Measurements from ENCODE around the gene PHACTR1. TPM values are rescaled to one million over a fixed set of nuclear protein-coding genes. Genes with fewer than 3 reads are reported as not detected.

PHACTR1 gene
- total and polyA plus RNA-seq, 9 of the 15 experiments (the other 6 are each of a cell fraction or from before 2014, with no cell fraction given), result 11.5 to 32.6 (median 22.0) TPM

GRCh38 chr6:12751694-12752325 is 35.2 kb downstream of the PHACTR1 start (continued):
- TF ChIP-seq MIER1 (IDR thresholded peaks at IDR 0.05; ENCODE audit: low read depth), result peak; percentile 93

- H3K9me1 ChIP-seq (ENCODE audit: control insufficient read depth, insufficient read depth, low read length), result no peaks in the 10 kb centered on the region
- CTCF ChIA-PET (ENCODE audit: low intra/inter-chr PET ratio), result no interaction called here
- ATAC-seq, result no peak
- no peak for FAIRE-seq
- BruUV-seq (replicated peaks), result no TSS peak
- intact Hi-C loops (cut with micrococcal nuclease) (no loop called here), in situ Hi-C loops (cut with MboI) (no loop called here)
- no peaks in the 10 kb centered on the region for H3K27me3 ChIP-seq (ENCODE audit: control insufficient read depth in 2 of 2, insufficient read depth in 2 of 2, low read length in 2 of 2)
- H3K9ac ChIP-seq (ENCODE audit: insufficient read depth in 1 of 2, low read depth in 2 of 2, low read length in 2 of 2), result no peak overlapping the region
- H3K4me2 ChIP-seq (ENCODE audit: insufficient read depth, low read length), result no peak overlapping the region
- H3K27ac ChIP-seq (ENCODE audit: extremely low read depth, low read depth, low read length), result no peak overlapping the region
- no peaks in the 10 kb centered on the region for H3K9me3 ChIP-seq (replicated peaks; ENCODE audit: control insufficient read depth, insufficient read depth, low read depth, low read length)
- H3K79me2 ChIP-seq (ENCODE audit: control insufficient read depth, insufficient read depth, low read length), result no peaks in the 10 kb centered on the region
- H3K36me3 ChIP-seq (ENCODE audit: control insufficient read depth, insufficient read depth, low read length), result no peaks in the 10 kb centered on the region
- no peaks in the 10 kb centered on the region for H4K20me1 ChIP-seq (replicated peaks; ENCODE audit: control insufficient read depth, insufficient read depth, low read length)
- H2AFZ ChIP-seq (ENCODE audit: low read depth, low read length), result no peak overlapping the region
- H3K4me1 ChIP-seq (replicated peaks in 1 of 2; ENCODE audit: control insufficient read depth in 2 of 2, insufficient read depth in 2 of 2, low read length in 2 of 2), result 0 out of 5 replicates have a peak, but pooled peaks cover 0 to 2% of the 10 kb centered on the region in 2 experiments
- DNase-seq (ENCODE audit: extremely low read depth in 1 of 4, low spot score in 3 of 4), result no peak
- POLR2A ChIA-PET, result no interaction called here
- WGBS (ENCODE audit: insufficient coverage, low coverage, missing lambda C conversion rate), result 0% methylated on average over 2 of the region's 2 CpGs
- no peak overlapping the region for H3K4me3 ChIP-seq
- TF ChIP-seq KHSRP (IDR thresholded peaks at IDR 0.05) (no peak), NR2F6 (CRISPR knock-in tag; IDR thresholded peaks at IDR 0.05) (no peak), BCLAF1 (IDR thresholded peaks at IDR 0.05; ENCODE audit: borderline replicate concordance in 1 of 2, control insufficient read depth in 1 of 2, low read depth in 2 of 2, low read length in 1 of 2) (no peak), RAD51 (IDR thresholded peaks at IDR 0.05; ENCODE audit: borderline replicate concordance, low read depth) (no peak), SNRNP70 (optimal IDR thresholded peaks at IDR 0.05; ENCODE audit: low read depth, low read length) (no peak), CREB1 (IDR thresholded peaks at IDR 0.05) (no peak), CREB1 (CRISPR knock-in tag; IDR thresholded peaks at IDR 0.05) (no peak), RB1 (IDR thresholded peaks at IDR 0.05; ENCODE audit: low read depth) (no peak), CREB3L1 (IDR thresholded peaks at IDR 0.05; ENCODE audit: borderline replicate concordance, low read depth) (no peak), ZHX1 (conservative IDR thresholded peaks at IDR 0.05; ENCODE audit: low read length) (no peak), ASH1L (IDR thresholded peaks at IDR 0.05; ENCODE audit: borderline replicate concordance, low read depth, partially characterized antibody) (no peak), ZNF79 (CRISPR knock-in tag; IDR thresholded peaks at IDR 0.05; ENCODE audit: low read depth) (no peak)
Measured at GRCh38 chr6:12753036-12753435, 36.5 kb downstream of the PHACTR1 start.
